ENCODE data around the gene DCAF7.

DNA sequence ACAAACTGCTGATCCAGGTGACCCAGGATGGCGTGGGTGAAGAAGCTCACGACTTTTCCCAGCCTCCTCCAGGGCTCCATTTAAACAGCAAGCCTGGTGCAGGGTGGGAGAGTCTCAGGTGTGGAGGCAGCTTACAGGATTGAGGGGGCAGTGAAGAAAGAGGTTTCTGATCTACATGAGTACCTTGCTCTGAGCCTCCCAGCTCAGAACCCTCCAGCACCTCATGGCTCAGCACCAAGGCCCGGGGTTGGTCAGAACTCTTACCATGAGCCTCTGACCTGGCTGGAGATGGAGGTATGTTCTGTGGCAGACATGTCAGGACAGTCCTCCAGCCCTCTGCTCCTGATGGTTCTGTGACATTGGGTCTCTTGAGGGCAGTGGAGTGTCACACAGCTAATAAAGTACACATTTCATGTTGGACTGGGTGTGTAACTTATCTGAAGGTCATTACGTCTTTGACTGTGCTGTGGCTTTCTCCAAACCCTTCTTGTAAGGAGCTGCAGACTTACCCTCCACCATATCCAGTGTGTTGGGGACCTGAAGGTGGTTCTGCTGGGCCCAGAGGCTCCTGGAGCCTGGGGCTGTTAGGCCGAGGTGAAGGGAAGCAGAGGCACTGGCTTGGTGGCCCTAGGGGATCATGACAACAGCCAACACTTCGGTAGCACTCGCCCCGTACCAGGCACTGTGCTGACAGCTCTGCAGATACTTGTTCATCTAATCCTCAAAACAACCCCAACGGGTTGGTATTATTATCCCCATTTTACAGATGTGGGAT, 3.8 kb upstream of the DCAF7 start:
- TF ChIP-seq, protein P1, sequence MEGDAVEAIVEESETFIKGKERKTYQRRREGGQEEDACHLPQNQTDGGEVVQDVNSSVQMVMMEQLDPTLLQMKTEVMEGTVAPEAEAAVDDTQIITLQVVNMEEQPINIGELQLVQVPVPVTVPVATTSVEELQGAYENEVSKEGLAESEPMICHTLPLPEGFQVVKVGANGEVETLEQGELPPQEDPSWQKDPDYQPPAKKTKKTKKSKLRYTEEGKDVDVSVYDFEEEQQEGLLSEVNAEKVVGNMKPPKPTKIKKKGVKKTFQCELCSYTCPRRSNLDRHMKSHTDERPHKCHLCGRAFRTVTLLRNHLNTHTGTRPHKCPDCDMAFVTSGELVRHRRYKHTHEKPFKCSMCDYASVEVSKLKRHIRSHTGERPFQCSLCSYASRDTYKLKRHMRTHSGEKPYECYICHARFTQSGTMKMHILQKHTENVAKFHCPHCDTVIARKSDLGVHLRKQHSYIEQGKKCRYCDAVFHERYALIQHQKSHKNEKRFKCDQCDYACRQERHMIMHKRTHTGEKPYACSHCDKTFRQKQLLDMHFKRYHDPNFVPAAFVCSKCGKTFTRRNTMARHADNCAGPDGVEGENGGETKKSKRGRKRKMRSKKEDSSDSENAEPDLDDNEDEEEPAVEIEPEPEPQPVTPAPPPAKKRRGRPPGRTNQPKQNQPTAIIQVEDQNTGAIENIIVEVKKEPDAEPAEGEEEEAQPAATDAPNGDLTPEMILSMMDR (IDR thresholded peaks at IDR 0.05), result no peak
- TF ChIP-seq POLR2A (IDR thresholded peaks at IDR 0.05), result no peak
